Hypothalamus (tissue), 51 donors: Measurements from ENCODE around the gene ALG1L2.
"Not testable (repeated sequence)": the region's sequence is repeated elsewhere in the genome, so short reads cannot be mapped to it uniquely, and the experiment has no call there.

ENCODE experiments used
- DNase-seq, 51 donors: peaks; one replicate each; lab custom pipeline; 2025; lab: John Stamatoyannopoulos, UW

ALG1L2 gene

GRCh38 chr3:130093741-130094391 lies 12.2 kb downstream of the ALG1L2 start:
- no peak for DNase-seq

GRCh38 chr3:130094491-130094941 lies 12.9 kb downstream of the ALG1L2 start:
- DNase-seq = not testable (repeated sequence)

GRCh38 chr3:130095858-130096257 lies 14.2 kb downstream of the ALG1L2 start:
- DNase-seq = not testable (repeated sequence)

GRCh38 chr3:130097096-130097495 lies 15.5 kb downstream of the ALG1L2 start:
- not testable (repeated sequence) for DNase-seq

GRCh38 chr3:130097690-130098638 lies 16.3 kb downstream of the ALG1L2 start:
- DNase-seq = peak in 4 of 51 donors; percentile 34 to 59 (median 48)

GRCh38 chr3:130098639-130099385 lies 17.2 kb downstream of the ALG1L2 start:
- DNase-seq = not testable (repeated sequence)

GRCh38 chr3:130102545-130102944 lies 20.9 kb downstream of the ALG1L2 start:
- DNase-seq = not testable (repeated sequence)

- not testable (repeated sequence) for DNase-seq
Measured at GRCh38 chr3:130104191-130104590, 22.6 kb downstream of the ALG1L2 start.

GRCh38 chr3:130107333-130107995 lies 25.8 kb downstream of the ALG1L2 start:
- not testable (repeated sequence) for DNase-seq

GRCh38 chr3:130108836-130109585 lies 27.4 kb downstream of the ALG1L2 start:
- DNase-seq = not testable (repeated sequence)

GRCh38 chr3:130110386-130111169 lies 28.9 kb downstream of the ALG1L2 start:
- peak in 3 of 51 donors; percentile 30 to 42 (median 33) for DNase-seq

- DNase-seq = peak; percentile 79 to 100 (median 99)
Measured at GRCh38 chr3:130111185-130111864, 29.7 kb downstream of the ALG1L2 start.

- peak in 50 of 51 donors; percentile 71 to 100 (median 99) for DNase-seq
Measured at GRCh38 chr3:130111865-130112747, 30.5 kb downstream of the ALG1L2 start.

- DNase-seq = not testable (repeated sequence)
Measured at GRCh38 chr3:130112748-130113073, 31.1 kb downstream of the ALG1L2 start.

- DNase-seq = not testable (repeated sequence)
Measured at GRCh38 chr3:130115400-130115799, 33.8 kb downstream of the ALG1L2 start.

GRCh38 chr3:130117933-130118332 lies 36.3 kb downstream of the ALG1L2 start:
- no peak for DNase-seq

GRCh38 chr3:130119824-130120223 lies 38.2 kb downstream of the ALG1L2 start:
- DNase-seq = not testable (repeated sequence)
